ENCODE results near the gene AIDA.

DNA sequence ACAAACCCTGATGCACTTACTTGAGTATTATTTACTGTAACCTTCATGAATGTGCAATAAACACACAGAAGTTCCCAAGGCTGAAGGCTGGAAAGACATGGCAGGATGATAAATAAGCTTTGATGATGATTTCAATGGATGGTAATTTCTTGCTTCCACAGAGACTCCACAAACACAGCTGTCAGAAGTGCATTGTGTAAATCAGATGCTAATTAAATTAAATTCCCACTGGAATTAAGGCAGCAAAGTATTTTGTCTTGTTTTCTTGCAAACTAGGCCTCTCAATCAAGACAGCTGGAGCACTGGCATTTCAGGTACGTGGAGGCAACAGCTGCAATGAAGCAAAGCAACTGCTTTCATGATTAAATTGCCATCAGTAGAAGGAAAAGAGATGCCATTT, 48.8 kb upstream of the AIDA start:
- TF ChIP-seq, protein P1, sequence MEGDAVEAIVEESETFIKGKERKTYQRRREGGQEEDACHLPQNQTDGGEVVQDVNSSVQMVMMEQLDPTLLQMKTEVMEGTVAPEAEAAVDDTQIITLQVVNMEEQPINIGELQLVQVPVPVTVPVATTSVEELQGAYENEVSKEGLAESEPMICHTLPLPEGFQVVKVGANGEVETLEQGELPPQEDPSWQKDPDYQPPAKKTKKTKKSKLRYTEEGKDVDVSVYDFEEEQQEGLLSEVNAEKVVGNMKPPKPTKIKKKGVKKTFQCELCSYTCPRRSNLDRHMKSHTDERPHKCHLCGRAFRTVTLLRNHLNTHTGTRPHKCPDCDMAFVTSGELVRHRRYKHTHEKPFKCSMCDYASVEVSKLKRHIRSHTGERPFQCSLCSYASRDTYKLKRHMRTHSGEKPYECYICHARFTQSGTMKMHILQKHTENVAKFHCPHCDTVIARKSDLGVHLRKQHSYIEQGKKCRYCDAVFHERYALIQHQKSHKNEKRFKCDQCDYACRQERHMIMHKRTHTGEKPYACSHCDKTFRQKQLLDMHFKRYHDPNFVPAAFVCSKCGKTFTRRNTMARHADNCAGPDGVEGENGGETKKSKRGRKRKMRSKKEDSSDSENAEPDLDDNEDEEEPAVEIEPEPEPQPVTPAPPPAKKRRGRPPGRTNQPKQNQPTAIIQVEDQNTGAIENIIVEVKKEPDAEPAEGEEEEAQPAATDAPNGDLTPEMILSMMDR (IDR thresholded peaks at IDR 0.05), result no peak
- no peak for TF ChIP-seq POLR2A (IDR thresholded peaks at IDR 0.05)
